GM15510 (cell line): ENCODE data around the gene LRRC45.

ENCODE experiments used
- POLR2A ChIP-seq: IDR thresholded peaks from 3 replicates; pipeline ENCODE4 v1.6.1; 2011; ENCODE audit warnings: borderline replicate concordance; ENCODE audit not compliant: insufficient read length; ENCODE audit errors: extremely low read depth

The LRRC45 gene

DNA sequence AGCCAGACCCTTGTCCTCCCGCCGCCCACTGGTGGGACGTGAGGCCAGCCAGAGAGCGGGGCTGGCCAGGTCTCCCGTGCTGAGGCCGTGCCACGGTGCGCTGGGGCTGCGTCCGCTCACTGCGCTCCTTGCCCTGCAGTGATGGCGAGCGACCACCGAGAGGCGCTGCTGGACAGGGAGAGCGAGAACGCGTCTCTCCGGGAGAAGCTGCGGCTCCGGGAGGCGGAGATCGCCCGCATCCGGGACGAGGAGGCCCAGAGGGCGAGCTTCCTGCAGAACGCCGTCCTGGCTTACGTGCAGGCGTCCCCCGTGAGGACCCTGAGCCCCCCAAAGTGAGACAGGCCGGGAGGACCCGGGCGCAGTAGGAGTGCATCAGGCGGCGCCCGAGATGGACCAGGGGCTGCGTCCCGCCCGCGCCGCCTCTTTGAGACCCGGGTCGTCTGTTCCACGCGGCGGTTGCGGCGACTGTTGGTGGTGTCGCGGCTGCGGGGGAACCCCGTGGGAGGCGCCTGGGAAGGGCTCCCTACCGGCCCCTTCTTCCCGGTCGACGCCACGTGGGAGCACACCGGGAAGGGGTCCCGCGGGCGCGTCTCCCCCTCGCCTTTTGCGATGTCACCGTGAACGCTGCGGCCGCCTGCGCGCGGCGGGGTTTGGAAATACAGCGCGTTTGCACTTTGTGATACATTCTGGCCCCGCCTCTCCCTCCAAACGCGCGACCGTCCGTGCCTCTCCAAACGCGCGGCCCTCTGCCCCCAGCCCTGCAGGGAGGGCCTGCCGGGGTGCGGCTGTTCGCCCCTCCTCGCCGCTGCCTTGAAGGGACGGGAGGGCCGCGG lies 7.6 kb downstream of the LRRC45 start:
- TF ChIP-seq POLR2A, result peak; percentile 17

DNA sequence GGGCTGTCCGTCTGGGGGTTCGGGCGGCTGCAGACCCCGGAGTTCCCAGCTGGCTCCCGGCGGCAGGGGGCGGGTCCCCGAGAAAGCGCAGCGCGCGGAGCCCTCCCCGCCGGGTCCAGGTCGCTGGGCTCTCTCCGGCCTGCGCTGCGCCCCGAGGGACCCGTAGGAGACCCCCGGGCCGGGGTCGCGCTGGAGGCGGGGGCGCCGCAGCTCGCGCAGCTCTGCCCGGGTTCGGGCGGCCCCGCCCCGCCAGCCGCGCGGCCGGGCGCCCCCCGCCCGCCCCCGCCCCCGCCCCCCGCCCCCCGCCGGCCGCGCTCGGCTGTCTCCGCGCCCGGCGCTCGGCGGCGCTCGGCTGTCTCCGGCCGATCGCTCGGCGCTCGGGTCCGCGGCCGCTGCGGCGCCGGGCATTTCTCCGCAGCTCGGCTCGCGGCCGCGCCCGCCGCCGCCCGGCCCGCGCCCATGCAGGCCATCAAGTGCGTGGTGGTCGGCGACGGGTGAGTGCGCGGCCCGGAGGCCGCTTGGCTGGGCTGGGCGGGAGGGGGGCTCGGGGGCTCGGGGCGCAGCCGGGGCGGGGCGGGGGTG lies 8.3 kb downstream of the LRRC45 start, which contains the start of gene RAC3:
RAC3 (plus strand) TSS at position 376 of the 582 bp plus-strand sequence; CDS start at position 460, 84 bp downstream.
- TF ChIP-seq POLR2A, result no peak

DNA sequence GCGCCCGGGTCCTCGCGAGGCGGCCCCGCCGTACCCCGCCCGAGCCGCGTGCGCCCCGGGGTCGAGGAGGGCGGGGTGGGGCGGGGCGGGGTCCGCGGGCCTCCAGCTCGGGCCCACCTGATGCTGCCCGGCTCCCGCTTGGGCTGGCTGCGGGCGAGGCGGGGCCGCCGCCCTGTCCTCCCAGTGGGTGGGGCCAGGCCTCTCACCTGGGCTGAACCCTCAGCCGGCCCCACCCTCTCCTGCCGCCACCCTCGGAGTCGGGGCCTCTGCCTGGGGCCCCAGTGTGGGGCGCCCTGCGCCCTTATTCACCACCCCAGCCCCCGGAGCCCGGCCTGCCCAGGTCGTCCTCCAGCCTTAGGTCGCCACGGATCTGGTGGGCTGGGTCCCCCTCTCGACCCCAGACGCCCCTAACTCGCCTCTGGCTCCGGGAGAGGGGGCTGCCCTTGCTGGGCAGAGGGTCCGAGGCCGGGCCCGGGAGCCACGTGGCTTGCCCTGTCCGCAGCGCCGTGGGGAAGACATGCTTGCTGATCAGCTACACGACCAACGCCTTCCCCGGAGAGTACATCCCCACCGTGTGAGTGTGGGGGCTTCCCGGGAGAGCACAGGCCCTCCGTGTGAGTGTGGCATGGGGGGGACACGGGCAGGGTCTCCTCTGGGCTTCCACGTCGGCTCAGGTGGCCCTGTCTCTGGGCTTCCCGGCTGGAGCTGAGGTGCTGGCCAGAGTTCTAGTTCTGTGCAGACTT lies 9.0 kb downstream of the LRRC45 start:
- TF ChIP-seq POLR2A, result no peak

DNA sequence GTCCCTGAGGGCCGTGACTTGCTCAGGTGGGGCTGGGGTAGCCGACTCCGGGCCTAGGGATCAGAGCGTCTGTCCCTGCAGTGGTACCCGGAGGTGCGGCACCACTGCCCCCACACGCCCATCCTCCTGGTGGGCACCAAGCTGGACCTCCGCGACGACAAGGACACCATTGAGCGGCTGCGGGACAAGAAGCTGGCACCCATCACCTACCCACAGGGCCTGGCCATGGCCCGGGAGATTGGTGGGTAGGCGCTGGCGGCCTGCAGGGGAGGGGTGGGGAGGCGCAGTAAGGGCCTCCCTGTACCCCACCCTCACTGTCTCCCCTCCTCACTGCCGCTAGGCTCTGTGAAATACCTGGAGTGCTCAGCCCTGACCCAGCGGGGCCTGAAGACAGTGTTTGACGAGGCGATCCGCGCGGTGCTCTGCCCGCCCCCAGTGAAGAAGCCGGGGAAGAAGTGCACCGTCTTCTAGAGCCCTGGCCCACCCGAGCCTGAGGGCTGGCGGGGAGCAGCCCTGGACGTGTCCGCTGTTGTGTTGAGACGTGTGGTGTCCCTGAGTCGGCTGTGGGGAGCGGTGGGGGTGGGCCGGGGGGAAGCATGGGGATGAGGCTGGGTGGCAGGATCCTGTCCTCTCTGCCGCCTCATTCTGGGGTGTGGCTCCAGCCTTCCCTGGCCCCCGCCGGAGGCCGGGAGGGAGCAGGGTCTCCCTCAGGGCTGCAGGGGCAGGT lies 10.4 kb downstream of the LRRC45 start:
- no peak for TF ChIP-seq POLR2A

DNA sequence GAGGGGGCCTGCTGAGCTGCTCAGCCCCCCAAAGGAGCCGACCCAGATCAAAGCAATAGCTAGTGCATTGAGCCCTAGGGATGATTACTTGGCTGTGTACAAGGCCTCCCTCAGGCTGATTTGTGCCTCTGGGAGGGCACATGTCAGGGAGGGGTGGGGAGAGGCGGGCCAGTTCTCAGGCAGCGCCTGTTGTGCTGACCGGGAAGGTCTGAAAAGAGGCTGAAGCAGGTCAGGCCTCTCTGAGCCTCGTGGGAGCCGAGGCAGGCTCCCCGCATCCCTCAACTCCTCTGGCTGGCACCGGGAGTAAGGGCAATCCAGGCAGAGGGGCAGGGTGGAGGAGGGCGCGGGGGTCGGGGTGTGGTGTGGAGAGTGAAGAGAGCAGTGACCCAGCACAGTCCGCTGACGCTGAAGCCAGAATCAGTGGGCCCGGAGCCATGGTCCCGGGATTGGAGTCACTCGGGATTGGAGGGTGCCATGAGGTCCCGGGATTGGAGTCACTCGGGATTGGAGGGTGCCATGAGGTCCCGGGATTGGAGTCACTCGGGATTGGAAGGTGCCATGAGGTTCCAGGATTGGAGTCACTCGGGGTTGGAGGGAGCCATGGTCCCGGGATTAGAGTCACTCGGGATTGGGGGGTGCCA lies 11.4 kb downstream of the LRRC45 start:
- no peak for TF ChIP-seq POLR2A

DNA sequence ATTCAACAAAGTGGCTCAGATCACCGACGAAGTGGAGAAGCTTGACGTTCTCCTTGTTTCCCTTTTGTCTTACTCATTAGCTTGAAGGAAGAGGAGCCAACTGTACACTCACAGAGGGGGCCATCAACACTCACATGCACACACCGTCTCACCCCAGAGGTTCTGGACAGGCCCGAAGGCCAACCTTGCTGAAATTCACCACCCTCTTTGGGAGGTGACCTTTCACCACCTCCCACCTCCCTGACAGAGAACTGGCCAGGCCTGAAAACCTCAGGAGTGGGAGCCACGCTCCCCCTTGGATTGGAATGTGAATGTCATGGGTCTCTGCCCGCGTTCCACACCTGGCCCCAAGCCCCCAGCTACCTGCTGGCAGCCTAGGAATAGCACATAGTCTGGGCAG lies 12.4 kb downstream of the LRRC45 start:
- no peak for TF ChIP-seq POLR2A

DNA sequence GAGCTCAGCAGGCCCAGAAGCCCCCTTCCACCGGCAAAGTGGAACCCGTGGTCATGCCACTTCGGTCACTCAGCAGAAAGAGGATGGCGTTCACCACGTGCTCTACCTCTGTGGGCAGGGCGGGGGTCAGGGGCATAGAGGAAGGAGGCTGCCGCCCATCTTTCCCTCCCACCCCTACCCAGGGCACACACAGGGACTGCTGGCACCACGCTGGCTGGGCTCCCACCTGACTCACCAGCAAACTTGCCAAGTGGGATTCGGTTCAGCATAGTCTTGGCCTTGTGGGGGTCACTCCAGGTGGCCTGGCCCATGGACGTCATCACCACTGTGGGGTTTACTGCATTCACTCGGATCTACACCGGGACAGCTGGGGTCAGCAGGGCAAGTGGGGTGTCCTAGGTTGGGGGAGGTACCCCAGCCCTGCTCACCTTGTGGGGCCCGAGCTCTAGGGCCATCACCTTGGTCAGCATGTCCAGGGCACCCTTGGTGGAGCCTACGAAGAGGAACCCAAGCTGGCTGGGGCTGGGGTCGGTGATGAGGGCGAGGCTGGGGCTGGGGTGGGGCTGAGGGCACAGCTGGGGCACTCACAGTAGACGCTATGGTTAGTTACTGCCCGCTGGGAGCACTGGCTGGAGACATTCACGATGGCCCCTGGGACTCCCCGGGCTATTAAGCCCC lies 13.0 kb downstream of the LRRC45 start:
- no peak for TF ChIP-seq POLR2A

DNA sequence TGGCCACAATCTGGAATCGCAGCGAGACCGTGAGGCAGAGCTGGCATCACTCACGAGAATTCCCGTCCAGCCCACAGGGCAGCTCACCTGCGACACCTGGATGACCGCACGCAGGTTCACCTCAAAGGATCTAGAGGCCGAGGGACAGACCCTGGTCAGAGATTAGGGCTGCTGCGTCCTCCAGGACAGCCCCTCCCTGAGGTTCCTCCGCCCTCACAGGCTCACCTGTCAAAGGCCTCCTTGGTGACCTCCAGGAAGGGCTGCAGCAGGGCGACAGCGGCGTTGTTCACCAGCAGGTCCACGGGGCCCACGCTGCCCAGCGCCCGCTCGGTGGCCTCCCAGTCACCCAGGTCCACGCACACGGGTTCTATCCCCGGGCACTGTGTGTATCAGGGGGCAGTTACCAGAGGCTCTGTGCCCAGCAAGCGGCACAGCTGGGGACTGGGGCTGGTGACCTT lies 13.6 kb downstream of the LRRC45 start:
- no peak for TF ChIP-seq POLR2A

DNA sequence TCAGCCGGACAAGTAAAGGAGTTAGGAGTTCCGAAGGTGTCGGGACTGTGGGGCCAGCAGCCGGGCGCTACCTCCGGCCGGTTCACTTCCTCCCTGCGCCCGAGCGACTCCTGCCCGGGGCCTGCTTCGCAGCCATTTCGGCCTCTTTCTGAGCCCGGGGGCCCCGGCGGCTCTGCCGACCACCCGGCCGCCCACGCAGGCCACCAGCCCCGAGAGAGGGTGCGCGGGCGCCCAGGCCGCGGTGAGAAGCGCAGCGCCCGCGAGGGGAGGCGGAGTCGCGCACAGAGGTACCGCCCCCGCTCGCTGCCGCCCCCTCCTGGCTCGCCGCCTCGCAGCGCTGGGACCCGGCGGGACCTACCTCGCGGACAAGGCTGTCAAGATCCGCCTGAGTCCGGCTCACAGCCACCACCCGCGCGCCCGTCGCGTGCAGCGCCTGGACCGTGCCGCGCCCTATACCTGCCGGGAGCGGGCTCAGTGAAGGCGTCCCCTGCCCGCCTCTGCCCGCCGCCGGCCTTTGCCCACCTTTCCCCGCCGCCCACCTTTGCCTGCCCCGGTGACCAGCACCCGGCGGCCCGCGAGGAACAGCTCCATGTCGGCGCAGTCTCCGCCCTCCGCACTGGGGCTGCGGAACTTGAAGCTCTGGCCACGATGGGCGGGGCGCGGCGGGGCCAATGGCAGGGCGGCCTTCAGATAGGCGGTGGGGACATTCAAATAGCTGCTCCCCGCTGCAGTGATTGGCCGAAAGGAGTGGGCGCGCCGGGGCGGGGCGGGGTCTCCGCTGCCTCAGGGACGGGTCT lies 14.2 kb downstream of the LRRC45 start, which contains the start of gene DCXR:
DCXR (minus strand) TSS at position 606 of the 797 bp plus-strand sequence; CDS start at position 591, 15 bp downstream.
- peak; percentile 98 for TF ChIP-seq POLR2A

DNA sequence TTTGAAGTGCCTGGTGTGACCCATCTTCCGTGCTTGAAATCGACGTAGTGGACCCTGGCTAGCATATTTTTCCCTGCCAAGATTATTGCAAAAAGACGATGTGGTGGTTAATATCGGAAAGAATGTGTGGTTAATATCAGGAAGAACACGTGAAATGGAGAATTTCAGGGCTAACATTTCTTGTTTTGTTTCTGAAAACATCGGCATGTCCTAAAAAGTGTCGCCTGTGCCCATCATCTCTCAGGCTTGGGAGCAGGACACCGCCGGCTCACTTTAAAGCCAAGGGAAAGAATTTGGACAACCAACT lies 14.7 kb downstream of the LRRC45 start:
- TF ChIP-seq POLR2A, result no peak

DNA sequence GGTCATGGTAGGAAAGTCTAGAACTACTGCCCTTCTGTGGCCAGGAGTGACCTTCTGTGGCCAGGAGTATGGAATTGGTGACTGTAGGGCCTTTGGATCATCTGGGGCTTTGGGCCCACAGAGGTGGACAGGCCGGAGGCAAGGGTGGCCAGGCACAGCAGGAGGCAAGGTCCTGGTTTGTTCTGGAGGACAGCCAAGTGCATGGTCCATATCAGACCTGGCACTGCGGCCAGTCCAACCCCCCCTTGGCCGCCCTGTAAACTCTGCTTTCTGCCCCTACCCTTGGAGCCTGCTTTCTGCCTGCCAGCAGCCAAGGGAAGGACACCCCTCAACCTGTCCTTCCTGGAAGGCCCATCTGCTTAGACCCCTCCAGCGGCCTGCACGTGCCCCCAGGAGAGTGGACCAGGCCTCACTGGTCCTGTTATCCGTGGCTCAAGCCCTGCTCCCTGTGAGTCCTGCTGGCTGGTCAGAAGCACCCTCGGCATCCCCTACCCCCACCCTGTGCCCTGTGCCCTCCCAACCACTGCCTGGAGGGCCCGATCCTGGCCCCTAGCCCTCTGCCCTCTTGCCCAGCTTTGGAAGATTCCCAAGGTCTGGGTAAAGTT lies 16.7 kb downstream of the LRRC45 start:
- TF ChIP-seq POLR2A, result no peak

DNA sequence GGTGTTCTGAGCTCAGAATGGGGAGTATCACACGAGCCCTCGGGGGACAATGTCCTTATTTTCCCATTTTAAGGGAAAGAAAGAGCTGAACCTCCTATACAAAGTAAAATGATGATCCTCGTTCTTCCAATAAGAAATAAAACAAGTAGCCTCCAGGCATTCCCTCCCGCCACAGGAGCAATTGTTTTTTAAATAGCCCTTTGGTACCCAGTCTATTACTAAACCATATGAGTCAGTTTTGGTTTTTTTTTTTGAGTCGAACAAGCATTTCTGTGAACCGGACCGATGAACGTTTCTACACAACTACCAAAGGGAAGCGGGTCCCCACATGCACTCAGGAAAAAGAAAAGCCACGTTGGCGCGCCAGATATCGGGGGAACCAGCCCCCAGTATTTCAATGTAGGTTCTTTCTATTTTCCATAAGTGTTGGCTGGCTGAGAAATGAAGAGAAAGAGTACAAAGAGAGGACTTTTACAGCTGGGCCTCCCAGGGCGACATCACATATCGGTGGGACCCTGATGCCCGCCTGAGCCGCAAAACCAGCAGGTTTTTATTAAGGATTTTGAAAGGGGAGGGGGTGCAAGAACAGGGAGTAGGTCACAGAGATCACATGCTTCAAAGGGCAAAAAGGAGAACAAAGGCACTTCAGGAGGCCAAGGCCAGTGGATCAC lies 18.2 kb downstream of the LRRC45 start:
- TF ChIP-seq POLR2A, result no peak
